Kidney (tissue), 14 donors: ENCODE measurements around the gene CATSPERE. TPM values are rescaled to one million over a fixed set of nuclear protein-coding genes. Genes with fewer than 3 reads are reported as not detected.
"Not testable (repeated sequence)": the region's sequence is repeated elsewhere in the genome, so short reads cannot be mapped to it uniquely, and the experiment has no call there.

ENCODE experiments used
- DNase-seq, 5 donors: peaks; one replicate each; pipeline ENCODE4 v3.0.0-alpha.2; 2013 to 2020
- FAIRE-seq: peaks from 2 replicates; lab custom pipeline; 2012; peaks lifted over from hg19 to GRCh38; lab: Jason Lieb, UNC
- H3K27ac ChIP-seq, 2 donors: one replicate each; pipeline ENCODE4 v1.7.0; 2013; ENCODE audit warnings: low read depth in 2 of 2, low read length in 2 of 2, inconsistent platforms in 1 of 2
- H3K27me3 ChIP-seq: one replicate; pipeline ENCODE4 v1.7.1; 2013; ENCODE audit warnings: low read length, inconsistent platforms; ENCODE audit not compliant: control insufficient read depth, insufficient read depth
- H3K36me3 ChIP-seq, 3 donors: one replicate each; pipeline versions ENCODE4 v1.7.0 to v1.7.1; 2013; ENCODE audit warnings: low read length in 3 of 3, control low read depth in 1 of 3, inconsistent platforms in 1 of 3; ENCODE audit not compliant: insufficient read depth in 3 of 3, control insufficient read depth in 2 of 3
- H3K4me1 ChIP-seq, 3 donors: one replicate each; pipeline versions ENCODE4 v1.7.0 to v1.7.1; 2013; ENCODE audit warnings: low read length in 3 of 3, inconsistent platforms in 1 of 3, low read depth in 1 of 3; ENCODE audit not compliant: control insufficient read depth in 2 of 3, insufficient read depth in 2 of 3
- H3K4me3 ChIP-seq, 3 donors: one replicate each; pipeline versions ENCODE4 v1.7.0 to v1.8.1; 2013; ENCODE audit warnings: low read length in 3 of 3, control low read depth in 1 of 3, inconsistent platforms in 1 of 3
- H3K9ac ChIP-seq, 3 donors: one replicate each; pipeline versions ENCODE4 v1.7.0 to v1.7.1; 2013; ENCODE audit warnings: low read length in 3 of 3, control low read depth in 1 of 3, inconsistent platforms in 1 of 3
- H3K9me3 ChIP-seq, 3 donors: one replicate each; pipeline versions ENCODE4 v1.7.0 to v1.7.1; 2013; ENCODE audit warnings: low read length in 3 of 3, control low read depth in 1 of 3, inconsistent platforms in 1 of 3; ENCODE audit not compliant: control insufficient read depth in 2 of 3, insufficient read depth in 1 of 3
- intact Hi-C: fragments of 100-400 bp; cut with DNase I; formaldehyde crosslinking; loops from one replicate; pipeline ENCODE4 v1.11.1; 2022
- polyA plus RNA-seq: library from polyadenylated mRNA; stranded (reverse); fragments of 350-450 nt; fragmentation: Illumina TruSeq; extraction: RNeasy Lipid Tissue Mini Kit (QIAGEN cat#74804); gene quantifications from one replicate; pipeline ENCODE4 v1.2.3, GENCODE V29; 2014; ENCODE audit warnings: low read depth, low replicate concordance; ENCODE audit not compliant: insufficient read depth
- total RNA-seq: library from RNA; stranded (reverse); fragmentation: NEBNext Ultra II Directional; extraction: Animal tissue kit (Norgen Biotek cat#: 25700); gene quantifications from one replicate; pipeline ENCODE4 v1.2.1, GENCODE V29; 2021
- TF ChIP-seq, protein P1 (sequence below): IDR thresholded peaks from 3 replicates; pipeline ENCODE4 v1.5.1; 2012; ENCODE audit warnings: mild to moderate bottlenecking, moderate library complexity, borderline replicate concordance; ENCODE audit not compliant: insufficient read depth; ENCODE audit errors: extremely low read depth
- donor health status: control.
- donor health status: control.
- donor health status: control.
- donor health status: control.
- donor health status: control.
- donor health status: DM: yes; HTN: yes; CAD: no.
- donor health status: Normal renal cell carcinoma (clear cell type).

CATSPERE gene
- total and polyA plus RNA-seq, 2 donors from 2014 or later: 0.73 to 2.5 TPM

DNA sequence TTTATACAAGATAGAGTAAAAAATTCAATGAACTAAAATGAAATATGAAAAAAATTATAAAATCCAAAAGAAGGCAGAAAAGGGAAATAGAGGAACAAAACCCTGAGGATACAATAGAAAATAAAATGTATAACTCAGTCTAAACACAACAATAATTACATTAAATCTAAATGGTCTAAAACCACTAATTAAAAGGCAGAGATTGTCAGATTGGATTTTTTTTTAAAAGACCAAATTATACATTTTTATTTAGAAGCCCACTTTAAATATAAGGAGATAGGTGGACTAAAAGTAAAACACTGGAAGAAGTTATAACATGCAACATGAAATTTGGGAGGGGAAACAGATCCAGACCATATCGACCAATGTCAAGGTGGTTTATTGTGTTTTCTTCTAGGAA is 95.2 kb downstream of the CATSPERE start:
- H3K27me3 ChIP-seq: no peaks in the 10 kb centered on the region
- no peak overlapping the region for H3K27ac ChIP-seq
- TF ChIP-seq, protein P1, sequence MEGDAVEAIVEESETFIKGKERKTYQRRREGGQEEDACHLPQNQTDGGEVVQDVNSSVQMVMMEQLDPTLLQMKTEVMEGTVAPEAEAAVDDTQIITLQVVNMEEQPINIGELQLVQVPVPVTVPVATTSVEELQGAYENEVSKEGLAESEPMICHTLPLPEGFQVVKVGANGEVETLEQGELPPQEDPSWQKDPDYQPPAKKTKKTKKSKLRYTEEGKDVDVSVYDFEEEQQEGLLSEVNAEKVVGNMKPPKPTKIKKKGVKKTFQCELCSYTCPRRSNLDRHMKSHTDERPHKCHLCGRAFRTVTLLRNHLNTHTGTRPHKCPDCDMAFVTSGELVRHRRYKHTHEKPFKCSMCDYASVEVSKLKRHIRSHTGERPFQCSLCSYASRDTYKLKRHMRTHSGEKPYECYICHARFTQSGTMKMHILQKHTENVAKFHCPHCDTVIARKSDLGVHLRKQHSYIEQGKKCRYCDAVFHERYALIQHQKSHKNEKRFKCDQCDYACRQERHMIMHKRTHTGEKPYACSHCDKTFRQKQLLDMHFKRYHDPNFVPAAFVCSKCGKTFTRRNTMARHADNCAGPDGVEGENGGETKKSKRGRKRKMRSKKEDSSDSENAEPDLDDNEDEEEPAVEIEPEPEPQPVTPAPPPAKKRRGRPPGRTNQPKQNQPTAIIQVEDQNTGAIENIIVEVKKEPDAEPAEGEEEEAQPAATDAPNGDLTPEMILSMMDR: no peak
- H3K4me1 ChIP-seq: no peaks in the 10 kb centered on the region
- DNase-seq (no peak), FAIRE-seq (no peak)
- H3K36me3 ChIP-seq: no peaks in the 10 kb centered on the region
- no peak overlapping the region for H3K9ac ChIP-seq
- peaks cover 0 to 13% (median 0%) of the 10 kb centered on the region in 3 donors for H3K9me3 ChIP-seq
- H3K4me3 ChIP-seq: no peak overlapping the region
- intact Hi-C loops: no loop called here

DNA sequence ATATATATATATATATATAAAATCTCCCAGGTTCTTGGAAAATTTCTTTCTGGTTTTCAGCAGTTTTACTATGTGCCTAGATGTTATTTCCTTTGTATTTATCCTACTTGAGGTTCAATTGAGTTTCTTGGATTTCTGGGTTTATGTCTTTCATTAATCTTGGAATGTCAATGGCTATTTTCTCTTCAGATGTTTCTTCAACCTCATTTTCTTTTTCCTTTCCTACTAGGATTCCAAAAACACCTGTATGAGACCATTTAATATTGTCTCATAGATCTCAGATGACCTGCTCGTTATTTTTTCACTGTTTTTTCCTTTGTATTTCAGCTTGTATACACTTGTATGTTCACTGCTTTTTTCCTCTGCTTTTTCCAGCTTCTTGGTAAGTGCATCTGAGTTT is 96.5 kb downstream of the CATSPERE start:
- TF ChIP-seq, protein P1: no peak
- no peak for FAIRE-seq

DNA sequence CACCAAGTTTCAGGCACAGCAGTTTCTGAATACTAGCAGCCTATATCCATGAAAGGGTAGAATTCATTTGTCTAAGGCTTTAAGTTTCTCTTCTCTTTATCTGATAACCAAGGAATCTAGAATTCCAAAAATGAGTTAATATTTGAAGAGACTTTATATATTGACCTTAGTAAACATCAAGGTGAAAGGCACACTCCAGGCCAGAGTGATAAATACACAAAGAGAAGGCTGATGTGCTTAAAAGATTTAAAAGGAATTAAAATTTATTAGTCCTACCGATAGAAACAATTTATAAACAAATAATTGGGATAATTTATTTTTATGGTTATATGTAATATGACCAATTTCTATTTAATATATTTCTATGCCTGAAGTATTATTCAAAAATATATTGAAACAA is 98.5 kb downstream of the CATSPERE start:
- TF ChIP-seq, protein P1: no peak

More for the DNA sequence above, 96.5 kb downstream of the CATSPERE start:
- Histone ChIP-seq H3K36me3 (no peaks in the 10 kb centered on the region), H3K27ac (no peak overlapping the region), H3K9ac (no peak overlapping the region), H3K4me3 (no peak overlapping the region), H3K9me3 (peaks cover 0 to 13% (median 0%) of the 10 kb centered on the region in 3 donors), H3K27me3 (no peaks in the 10 kb centered on the region), H3K4me1 (no peaks in the 10 kb centered on the region)
- no peak for DNase-seq
- intact Hi-C loops: no loop called here

DNA sequence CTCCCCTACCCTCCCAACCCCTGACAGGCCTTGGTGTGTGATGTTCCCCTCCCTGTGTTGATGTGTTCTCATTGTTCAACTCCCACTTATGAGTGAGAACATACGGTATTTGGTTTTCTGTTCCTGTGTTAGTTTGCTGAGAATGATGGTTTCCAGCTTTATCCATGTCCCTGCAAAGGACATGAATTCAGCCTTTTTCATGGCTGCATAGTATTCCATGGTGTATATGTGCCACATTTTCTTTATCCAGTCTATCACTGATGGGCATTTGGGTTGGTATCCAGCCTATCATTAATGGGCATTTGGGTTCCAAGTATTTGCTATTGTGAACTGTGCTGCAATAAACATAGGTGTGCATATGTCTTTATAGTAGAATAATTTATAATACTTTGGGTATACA is 101.8 kb downstream of the CATSPERE start:
- H3K27me3 ChIP-seq, intact Hi-C loops, FAIRE-seq, H3K4me3 ChIP-seq, H3K4me1 ChIP-seq, H3K9me3 ChIP-seq, H3K36me3 ChIP-seq, H3K9ac ChIP-seq, H3K27ac ChIP-seq, DNase-seq: not testable (repeated sequence)

More for the DNA sequence above, 98.5 kb downstream of the CATSPERE start:
- H3K9ac ChIP-seq: no peak overlapping the region
- no peaks in the 10 kb centered on the region for H3K27me3 ChIP-seq
- peaks cover 0 to 13% (median 0%) of the 10 kb centered on the region in 3 donors for H3K9me3 ChIP-seq
- no peaks in the 10 kb centered on the region for H3K36me3 ChIP-seq
- DNase-seq (no peak), FAIRE-seq (no peak)
- H3K4me3 ChIP-seq: no peak overlapping the region
- intact Hi-C loops: no loop called here
- H3K27ac ChIP-seq: no peak overlapping the region
- H3K4me1 ChIP-seq: no peaks in the 10 kb centered on the region
